BJ (cell line): ENCODE results near the gene SMARCC1. TPM values are rescaled to one million over a fixed set of nuclear protein-coding genes. Genes with fewer than 3 reads are reported as not detected.

Experiments used
- CTCF ChIA-PET: fragments of 350-600 bp; formaldehyde crosslinking; extraction: SDS; loops from one replicate; lab custom pipeline; 2021; ENCODE audit warnings: antibody characterized with exemption, inconsistent platforms; lab: Yijun Ruan, JAX
- POLR2A ChIA-PET: fragments of 300-600 bp; sonication (Branson Sonifier 250); formaldehyde crosslinking; extraction: SDS; loops from one replicate; lab custom pipeline; 2021; ENCODE audit warnings: antibody characterized with exemption; lab: Charles Lee
- DNase-seq: peaks from one replicate; pipeline ENCODE4 v3.0.0-alpha.2; 2011; ENCODE audit warnings: low read depth
- H3K27me3 ChIP-seq: 2 replicates; pipeline ENCODE4 v1.6.0; 2011; ENCODE audit warnings: low read length; ENCODE audit not compliant: control insufficient read depth, insufficient read depth
- H3K36me3 ChIP-seq: 2 replicates; pipeline ENCODE4 v1.5.1; 2011; ENCODE audit warnings: low read length; ENCODE audit not compliant: control insufficient read depth, insufficient read depth
- H3K4me3 ChIP-seq: 2 replicates; pipeline ENCODE4 v1.5.1; 2011; ENCODE audit warnings: low read depth, mild to moderate bottlenecking, control low read depth, low read length
- CTCF ChIP-seq: IDR thresholded peaks from 2 replicates; pipeline ENCODE4 v1.5.1; 2011; ENCODE audit warnings: low read depth, mild to moderate bottlenecking, control low read depth, inconsistent platforms, low read length, moderate library complexity; ENCODE audit not compliant: insufficient read depth
- polyA plus RNA-seq: library from polyadenylated mRNA; depleted of rRNA; stranded (reverse); fragments of >200 nt; gene quantifications from 2 replicates; pipeline ENCODE4 v1.2.3, GENCODE V29; 2011

Gene SMARCC1
- polyA plus RNA-seq, 1 experiment, result 25.8 TPM

GRCh38 chr3:47799733-47800132, 18.0 kb upstream of the SMARCC1 start:
- ChIA-PET POLR2A (no interaction called here), CTCF (interaction anchor here (0.9 kb wide), 1 partner anchor 14 kb away, joined by 3 read pairs; no protein-coding TSS in a partner anchor)
- DNase-seq, result no peak
- H3K27me3 ChIP-seq, result no peaks in the 10 kb centered on the region
- H3K4me3 ChIP-seq, result no peak overlapping the region
- peak; percentile 30 for TF ChIP-seq CTCF
- H3K36me3 ChIP-seq, result no peaks in the 10 kb centered on the region

- no peak for TF ChIP-seq CTCF
- CTCF ChIA-PET, result interaction anchor here (0.6 to 4.7 kb wide), 2 partner anchors 35 to 273 kb away, joined by 3 to 20 read pairs; no protein-coding TSS in a partner anchor
- no peak for DNase-seq
- POLR2A ChIA-PET, result no interaction called here
- Histone ChIP-seq H3K36me3 (no peaks in the 10 kb centered on the region), H3K4me3 (no peak overlapping the region), H3K27me3 (no peaks in the 10 kb centered on the region)
Measured at GRCh38 chr3:47794544-47794943, 12.9 kb upstream of the SMARCC1 start.

- POLR2A ChIA-PET, result no interaction called here
- DNase-seq, result no peak
- no peaks in the 10 kb centered on the region for H3K27me3 ChIP-seq
- no peak for TF ChIP-seq CTCF
- CTCF ChIA-PET, result interaction anchor here (4.7 kb wide), 1 partner anchor 271 kb away, joined by 20 read pairs; no protein-coding TSS in a partner anchor
- no peak overlapping the region for H3K4me3 ChIP-seq
- H3K36me3 ChIP-seq, result no peaks in the 10 kb centered on the region
Measured at GRCh38 chr3:47792699-47793098, 11.0 kb upstream of the SMARCC1 start.

GRCh38 chr3:47791193-47791855, 9.6 kb upstream of the SMARCC1 start:
- CTCF ChIA-PET, result interaction anchor here (5.1 kb wide), 1 partner anchor 269 kb away, joined by 62 read pairs; no protein-coding TSS in a partner anchor
- no peak for DNase-seq

More at GRCh38 chr3:47791193-47791855, 9.6 kb upstream of the SMARCC1 start:
- H3K27me3 ChIP-seq, result no peaks in the 10 kb centered on the region
- TF ChIP-seq CTCF, result no peak
- H3K36me3 ChIP-seq, result no peaks in the 10 kb centered on the region
- no peak overlapping the region for H3K4me3 ChIP-seq
- POLR2A ChIA-PET, result no interaction called here
